ENCODE data around the gene PIP5KL1. TPM values are rescaled to one million over a fixed set of nuclear protein-coding genes. Genes with fewer than 3 reads are reported as not detected.

The PIP5KL1 gene, protein sequence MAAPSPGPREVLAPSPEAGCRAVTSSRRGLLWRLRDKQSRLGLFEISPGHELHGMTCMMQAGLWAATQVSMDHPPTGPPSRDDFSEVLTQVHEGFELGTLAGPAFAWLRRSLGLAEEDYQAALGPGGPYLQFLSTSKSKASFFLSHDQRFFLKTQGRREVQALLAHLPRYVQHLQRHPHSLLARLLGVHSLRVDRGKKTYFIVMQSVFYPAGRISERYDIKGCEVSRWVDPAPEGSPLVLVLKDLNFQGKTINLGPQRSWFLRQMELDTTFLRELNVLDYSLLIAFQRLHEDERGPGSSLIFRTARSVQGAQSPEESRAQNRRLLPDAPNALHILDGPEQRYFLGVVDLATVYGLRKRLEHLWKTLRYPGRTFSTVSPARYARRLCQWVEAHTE
- polyA plus RNA-seq (2014; cell fraction: cytosol; rRNA removed), result 2.1 and 3.6 TPM in 2 replicates
- polyA plus RNA-seq (2014; cell fraction: nucleus; rRNA removed), result 18.2 and 18.8 TPM in 2 replicates

DNA sequence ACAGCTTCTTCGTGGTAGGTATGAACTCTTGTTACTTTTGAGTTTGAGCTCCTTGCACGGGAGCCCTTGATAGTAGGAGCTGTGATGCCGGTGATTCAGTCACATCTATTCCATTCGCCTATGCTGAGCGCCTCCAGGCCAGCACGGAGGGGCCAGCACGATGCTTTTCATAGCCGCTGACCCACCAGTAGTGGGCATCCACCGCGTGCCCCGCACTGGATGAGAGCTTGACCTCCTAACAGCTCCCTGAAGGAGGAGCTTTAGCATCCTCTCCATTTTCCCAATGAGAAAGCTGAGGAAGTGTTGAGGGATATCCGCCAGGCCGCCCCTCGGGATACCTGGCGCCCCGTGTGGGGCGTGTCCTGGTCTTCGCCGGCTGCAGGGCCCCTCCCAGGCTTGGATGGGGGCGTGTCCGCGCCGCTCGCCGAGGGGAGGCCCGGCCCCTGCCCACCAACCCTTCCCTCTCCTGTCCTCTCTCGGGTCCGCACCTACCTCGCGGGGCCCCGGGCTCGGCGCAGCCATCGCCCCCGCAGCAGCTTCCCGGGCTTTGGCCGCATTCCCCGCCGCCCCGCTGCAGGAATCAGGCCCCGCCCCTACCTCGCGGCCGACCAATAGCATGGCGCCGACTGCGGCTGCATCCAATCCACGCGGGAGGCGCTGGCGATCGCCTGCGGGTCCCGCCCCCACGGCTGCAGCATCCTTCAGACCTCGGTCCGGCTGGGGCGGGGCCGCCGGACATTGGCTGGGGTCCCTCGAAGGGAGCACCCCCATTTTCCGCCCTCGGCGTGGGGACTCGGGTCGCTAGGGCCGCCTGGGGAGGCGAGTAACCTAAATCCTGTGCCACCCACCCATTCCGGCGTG, at the start of gene PIP5KL1:
Gene PIP5KL1 (minus strand): TSS at position 547 of the 861 bp plus-strand sequence. CDS start 25 bp downstream, at position 522.
- peak; percentile 88 for DNase-seq (ENCODE audit: low spot score)

DNA sequence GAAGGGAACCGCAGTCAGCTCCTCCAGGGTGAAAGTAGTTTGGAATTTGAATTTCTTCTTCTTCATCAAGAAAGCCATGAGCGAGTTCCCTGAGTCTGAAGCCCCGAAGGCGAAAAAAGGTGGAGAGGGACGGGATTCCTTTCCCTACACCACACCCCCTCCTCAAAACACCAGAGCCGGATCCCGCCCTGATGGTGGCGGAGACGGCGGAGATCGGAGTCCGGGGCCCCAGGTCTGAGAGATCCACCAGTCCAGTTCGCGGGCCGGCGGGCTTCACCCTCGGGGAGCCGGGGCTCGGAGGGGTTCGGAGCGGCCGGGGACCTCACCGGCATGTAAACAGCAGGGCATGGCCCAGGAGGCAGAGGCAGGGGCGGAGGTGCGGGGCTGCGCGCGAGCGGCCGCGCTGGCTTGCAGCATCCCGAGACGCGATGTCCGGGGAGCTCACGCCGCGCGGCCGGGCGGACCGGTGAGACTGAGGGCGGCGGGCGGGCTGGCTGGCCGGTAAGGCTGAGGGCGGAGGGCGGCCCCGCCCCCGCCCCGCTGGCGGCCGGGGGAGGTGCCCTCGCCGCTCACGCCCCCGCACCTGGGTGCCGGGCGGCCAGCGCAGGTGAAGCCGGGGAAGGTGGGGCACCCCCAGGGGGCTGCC, 49.6 kb upstream of the PIP5KL1 start:
- no peak for DNase-seq (ENCODE audit: low spot score)

DNA sequence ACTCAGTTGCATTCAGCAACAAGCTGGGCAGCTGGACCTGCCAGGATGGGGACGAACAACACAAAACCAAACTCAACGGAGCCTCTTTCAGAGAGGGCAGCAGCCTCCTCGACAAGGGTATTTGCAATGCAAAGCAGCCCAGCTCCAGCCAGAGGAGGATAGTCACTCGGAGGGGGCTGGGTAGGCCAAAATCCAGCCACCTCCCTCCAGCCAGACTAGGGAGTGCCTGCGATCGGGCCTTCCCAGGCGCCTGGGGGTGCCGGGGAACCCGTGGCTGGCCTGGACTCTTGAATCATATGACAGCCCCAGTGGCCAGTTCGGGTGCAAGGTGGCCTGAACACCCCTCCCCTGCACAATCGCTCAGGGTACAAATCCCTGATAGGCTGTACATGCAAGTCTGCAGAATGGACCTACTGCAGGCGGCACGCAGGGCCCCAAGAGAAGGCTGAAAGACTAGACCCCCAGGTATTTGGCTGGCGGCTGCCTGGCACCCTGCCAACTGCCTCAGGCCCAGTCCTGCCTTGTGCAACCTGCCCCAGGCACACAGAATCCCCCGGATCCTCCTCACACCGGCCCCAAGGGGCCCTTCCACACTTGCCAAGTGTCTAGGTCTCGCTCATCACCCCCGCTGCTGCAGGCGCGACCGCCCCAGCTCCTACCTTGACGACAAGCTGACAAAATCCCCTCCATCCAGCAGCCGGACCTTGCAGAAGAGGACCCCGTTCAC, 48.9 kb upstream of the PIP5KL1 start:
- no peak for DNase-seq (ENCODE audit: low spot score)

DNA sequence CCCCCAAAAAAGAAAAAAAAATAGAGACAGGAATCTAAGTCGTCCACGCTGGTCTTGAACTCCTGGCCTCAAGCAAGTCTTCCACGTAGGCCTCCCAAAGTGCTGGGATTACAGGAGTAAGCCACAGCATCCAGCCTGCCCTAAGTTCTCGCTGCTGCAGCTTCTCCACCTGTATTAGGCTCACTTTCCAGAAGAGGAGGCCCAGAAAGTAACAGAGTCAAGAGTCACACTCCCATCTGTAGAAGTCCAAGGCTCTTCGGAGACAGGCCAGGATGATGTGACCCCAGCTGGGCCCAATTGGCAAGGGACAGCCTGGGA, 48.4 kb upstream of the PIP5KL1 start:
- DNase-seq (ENCODE audit: low spot score), result no peak

DNA sequence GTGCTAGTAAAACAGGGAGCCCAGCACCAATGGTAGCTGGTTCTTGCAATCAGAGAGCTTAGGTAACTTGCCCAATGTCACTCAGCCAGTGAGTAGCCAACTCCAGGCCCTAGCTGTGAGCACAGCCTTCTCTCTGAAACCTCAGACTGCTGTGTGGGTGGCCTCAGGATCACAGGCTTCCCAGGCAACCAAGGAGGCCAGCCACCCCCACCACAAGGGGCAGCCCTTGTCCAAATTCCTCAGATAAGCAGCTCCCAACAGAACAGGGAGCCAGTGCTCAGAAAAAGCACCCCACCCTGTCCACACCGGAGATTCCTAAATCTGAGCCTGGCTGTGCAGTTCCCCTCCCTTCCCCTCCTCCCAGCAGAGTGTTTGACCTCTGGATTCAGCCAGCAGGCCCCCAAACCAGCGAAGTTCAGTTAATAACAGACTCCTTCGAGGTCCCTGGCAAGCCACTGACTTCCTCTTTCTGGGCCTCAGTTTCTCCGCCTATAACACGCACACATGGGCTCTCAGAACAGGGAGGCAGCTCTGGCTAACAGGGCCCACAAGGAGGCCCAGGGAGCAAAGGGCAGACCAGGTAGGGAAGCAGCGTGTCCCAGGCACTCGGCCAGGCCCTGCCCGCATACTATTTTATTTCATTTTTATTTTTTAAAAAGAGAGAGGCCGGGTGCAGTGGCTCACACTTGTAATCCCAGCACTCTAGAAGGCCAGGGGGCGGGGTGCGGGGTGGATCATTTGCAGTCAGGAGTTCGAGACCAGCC, 47.5 kb upstream of the PIP5KL1 start:
- DNase-seq (ENCODE audit: low spot score), result no peak

DNA sequence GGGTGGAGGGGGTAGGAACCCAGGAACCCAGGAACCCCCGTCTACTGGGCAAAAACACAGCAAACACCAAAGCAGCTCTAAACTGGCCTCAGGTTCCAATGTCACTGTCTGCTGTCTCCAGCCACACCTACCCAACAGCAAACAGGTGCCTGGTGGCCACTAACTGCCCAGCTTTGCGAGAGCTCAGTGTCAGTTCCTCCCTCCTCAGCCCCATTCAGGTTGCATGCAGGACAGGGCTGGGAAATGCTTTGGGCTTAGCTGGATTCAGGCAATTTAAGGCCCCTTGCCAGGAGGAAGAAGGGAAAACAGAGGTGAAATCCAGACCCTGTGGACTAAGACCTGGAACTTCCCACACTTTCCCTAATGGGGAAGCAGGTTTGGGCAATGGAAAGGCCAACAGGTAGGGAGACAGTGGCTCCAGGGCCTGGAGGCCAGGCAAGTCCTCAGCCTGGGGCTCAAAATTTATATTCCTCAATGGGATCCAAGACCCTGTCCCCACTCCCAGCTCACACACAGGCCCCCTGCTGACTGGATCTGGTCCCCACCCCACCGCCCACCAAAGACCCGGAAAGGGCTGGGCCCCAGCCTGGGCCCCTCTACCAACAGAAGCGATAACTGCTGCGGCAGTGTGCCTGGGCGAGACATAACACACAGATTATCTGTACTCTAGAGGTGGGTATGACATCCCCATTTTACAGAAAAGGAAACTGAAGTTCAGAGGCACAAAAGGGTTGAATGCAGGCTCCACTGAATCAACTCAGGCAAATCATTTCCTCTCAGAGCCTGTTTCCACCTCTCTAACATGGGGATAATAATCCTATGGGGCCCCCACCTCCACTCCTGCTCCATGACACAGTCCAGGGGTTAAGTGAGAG, 46.7 kb upstream of the PIP5KL1 start:
- DNase-seq (ENCODE audit: low spot score), result no peak

DNA sequence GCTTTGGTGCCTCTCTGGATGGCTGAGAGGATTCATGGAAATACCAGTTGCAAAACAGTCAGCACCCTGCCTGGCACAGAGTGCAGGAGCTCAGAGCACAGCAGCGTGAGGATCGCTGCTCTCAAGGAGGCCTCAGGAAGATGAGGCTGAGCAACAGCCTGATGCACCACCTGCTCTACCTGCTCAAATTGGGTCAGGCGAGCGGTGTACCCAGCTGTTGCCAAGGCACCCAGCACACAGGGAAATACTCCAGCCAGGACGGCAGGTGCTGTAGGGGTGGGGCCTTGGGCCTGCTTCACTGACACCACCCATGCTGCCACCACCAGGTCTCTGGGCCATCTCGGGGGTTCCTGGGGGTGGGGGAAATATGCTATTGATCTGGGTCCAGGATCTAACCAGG, 45.9 kb upstream of the PIP5KL1 start:
- no peak for DNase-seq (ENCODE audit: low spot score)

DNA sequence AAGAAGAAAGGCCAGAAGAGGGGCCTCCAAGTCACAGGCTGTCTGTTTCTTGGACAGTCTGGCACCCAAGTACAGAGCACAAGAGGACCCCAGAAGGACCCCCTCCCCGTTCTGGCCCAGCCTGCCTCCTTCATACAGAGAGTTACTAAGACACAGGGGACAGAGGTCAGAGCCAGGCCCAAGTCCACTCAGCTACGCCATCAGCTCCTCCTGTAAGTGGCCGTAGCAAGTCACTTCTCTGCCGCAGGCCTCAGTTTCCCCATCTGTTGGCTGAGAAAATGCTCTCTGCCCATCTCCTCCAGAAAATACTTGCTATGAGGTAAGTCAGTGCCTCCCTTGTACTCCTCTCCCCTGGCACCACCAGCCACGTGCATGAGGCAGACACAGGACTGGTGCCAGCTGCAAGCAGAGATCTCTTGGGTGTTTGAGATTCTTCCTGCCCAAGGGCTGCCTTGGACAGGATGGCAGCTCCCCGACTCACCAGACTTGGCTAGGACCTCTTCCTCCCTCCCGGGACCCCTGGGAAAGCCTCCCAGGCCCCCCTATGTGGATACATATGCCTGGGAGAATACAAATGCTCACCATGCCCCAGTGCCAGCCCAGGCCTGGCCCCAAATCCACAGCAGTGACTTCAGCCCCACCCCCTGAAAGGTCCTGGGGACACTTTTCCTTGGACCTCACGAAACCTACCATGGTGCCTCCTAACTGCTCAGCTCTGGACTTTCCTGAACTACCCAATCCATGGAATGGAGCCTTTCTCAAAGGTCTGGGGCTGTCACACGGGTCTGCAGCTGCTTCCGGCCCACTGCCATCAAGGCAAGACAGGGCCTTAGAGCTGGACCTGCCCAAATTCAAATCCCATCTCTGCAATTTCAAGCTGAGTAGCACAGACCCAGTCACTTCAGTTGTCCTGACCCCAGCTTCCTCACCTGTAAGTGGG, 45.1 kb upstream of the PIP5KL1 start:
- no peak for DNase-seq (ENCODE audit: low spot score)

DNA sequence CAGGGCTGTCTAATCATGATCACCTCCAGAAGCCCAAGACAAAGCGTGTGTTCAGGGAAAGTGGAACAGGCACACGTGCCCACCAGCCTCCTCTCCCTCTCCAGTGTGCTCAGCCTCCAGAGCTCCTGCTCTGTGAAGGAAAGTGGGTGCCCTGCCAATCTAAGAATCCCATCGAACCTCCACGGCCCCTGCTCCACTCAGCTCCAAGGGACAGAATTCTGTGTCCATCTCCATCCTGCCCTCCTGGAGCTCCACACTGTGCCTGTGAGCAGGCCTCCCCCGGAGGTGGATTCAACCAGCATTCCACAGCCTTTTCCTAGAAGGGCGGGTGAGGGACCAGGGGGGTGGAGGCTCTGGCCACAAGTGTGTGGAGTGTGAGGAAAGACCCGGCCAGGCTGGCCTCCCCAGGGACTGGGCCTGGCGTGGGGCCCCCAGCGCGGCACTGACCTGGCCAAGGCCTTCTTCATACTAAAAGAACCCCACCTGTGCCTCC, 44.2 kb upstream of the PIP5KL1 start:
- no peak for DNase-seq (ENCODE audit: low spot score)

DNA sequence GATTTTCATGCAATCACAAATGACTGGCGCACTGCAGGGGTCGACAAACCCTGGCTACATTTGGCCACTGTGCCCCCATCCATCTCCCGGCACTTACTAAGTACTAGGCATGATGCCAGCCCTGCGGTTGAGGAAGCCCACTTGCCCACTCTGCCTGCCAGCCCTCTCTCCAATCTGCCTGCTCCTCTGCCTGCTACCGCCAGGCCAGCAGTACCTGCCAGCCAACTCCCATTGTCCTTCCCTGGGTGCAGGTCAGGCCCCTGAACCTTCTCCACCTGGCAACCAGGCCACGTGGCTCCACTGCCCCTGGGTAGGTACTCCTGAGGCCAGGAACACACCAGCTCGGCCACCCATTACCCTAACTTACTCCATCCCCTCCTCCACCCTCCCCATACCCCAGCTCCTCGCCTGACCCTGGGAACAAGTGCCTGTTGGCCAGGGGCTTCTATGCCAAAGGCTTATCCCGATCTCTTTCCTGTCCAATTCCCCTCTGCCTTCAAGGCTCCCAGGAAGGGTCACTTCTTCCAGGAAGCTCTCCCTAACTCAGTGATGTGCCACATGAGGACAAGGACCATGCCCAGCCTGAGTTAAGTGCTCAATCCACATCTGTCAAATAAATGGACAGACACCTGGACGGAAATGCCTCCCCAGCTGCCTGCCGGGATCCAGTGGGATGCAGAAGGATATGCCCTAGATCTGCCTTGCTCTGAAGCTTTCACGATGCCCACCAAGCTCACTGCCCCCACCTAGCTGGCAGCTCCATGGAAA, 43.6 kb upstream of the PIP5KL1 start:
- DNase-seq (ENCODE audit: low spot score), result no peak

DNA sequence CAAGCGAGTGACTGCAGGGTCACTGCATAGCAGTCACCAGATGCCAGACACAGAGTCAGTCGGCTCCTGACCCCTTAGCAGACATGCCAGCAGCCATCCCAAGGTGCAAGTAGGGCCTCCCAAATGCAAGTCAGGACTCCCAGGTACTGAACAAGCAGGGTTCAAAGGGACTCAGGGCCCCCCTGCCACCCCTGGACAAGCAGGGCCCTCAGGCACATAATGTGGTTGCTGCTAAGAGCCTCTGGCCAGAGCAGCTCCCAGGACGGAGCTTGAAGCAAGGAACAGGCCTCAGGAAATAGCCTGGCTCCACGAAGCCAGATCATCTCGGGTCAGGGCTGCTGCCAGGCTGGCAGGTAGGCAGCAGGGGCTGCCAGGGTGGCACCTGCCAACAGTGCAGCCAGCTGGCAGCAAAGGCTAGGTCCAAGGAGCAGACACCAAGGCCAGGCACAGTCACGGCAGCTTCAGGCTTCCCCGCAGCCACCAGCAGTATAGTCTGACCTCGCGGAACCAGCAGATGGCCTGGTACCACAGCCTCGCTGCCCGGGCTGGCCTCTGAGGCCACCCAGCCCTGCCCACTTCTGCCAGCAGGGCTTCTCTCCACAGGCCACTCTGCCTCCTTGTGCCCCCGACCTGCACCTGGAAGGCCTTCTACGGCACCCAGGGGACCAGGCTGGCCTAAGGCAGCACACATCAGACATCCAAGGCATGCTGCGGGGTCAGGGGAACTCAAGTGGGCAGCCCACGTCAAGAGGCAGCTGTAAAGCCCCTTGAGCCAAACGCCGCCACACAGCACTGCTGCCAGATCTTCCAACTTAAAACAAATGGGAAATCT, 42.8 kb upstream of the PIP5KL1 start:
- DNase-seq (ENCODE audit: low spot score), result no peak

DNA sequence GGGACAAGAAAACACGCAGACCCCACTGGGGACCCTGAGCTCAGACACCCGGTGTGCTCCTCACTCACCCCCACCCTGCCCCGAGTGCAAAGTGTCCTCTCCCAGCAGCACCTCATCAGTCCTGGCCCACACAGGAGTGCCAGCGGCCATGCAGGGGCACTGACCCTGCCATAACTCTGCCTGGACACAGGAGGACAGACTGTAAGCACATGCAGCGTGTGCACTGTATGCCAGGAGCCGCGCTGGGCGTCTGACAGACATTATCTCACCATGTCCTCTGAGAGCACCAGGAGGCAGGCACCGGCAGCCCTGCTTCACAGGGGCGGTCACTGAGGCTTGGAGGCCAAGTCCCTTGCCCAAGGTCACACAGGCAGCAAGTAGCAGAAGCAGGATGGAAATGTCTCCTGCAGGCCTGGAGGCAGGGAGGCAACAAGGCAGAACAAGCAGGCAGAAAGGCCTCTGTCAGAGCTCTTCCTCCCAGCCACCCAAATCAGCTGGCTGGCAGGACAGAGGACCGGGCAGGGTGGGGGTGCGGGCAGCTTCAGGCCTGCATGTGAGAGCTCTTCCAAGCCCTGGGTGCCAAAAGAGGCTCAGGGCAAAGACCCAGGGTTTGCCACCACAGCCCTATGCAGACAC, 41.8 kb upstream of the PIP5KL1 start:
- no peak for DNase-seq (ENCODE audit: low spot score)

DNA sequence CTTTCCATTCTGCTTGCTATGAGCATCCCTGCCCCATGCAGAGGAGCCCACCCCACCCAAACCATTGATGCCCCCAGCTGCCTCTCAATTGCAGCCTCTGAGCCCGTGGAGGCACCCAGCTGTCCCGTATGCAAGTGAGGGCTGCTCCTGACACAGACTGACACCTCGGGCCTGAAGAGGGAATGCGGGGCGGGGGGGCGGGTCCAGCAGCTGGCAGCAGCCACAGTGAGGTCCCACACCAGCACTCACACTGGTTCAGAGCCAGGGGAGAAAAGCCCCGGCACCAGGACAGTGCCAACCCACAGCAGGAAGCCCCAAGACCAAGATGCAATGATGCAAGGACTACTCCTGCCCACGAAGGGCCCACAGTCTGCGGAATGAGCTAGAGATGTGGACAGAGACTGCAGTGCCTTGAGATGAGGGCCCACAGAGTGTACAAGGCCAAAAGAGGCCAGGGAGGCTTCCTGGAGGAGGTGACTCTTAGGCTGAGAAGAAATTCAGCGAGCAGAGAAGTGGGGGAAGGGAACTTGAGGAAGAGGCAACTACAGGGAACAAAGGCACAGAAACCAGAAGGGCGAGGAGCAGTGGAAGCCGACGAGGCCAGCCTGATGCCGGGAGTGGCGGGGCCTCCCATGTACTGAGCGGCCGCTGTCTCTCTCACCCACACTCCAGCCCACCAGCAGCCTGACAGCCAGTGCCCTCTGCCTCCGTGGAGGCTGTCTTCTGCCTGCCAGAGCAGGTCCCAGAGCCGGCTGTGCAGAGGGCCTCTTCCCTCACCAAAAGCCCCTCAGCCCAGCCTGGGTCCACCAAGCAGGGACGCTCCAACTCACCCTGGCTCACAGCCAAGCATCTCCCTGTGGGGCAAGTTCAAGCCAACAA, 41.0 kb upstream of the PIP5KL1 start:
- no peak for DNase-seq (ENCODE audit: low spot score)

DNA sequence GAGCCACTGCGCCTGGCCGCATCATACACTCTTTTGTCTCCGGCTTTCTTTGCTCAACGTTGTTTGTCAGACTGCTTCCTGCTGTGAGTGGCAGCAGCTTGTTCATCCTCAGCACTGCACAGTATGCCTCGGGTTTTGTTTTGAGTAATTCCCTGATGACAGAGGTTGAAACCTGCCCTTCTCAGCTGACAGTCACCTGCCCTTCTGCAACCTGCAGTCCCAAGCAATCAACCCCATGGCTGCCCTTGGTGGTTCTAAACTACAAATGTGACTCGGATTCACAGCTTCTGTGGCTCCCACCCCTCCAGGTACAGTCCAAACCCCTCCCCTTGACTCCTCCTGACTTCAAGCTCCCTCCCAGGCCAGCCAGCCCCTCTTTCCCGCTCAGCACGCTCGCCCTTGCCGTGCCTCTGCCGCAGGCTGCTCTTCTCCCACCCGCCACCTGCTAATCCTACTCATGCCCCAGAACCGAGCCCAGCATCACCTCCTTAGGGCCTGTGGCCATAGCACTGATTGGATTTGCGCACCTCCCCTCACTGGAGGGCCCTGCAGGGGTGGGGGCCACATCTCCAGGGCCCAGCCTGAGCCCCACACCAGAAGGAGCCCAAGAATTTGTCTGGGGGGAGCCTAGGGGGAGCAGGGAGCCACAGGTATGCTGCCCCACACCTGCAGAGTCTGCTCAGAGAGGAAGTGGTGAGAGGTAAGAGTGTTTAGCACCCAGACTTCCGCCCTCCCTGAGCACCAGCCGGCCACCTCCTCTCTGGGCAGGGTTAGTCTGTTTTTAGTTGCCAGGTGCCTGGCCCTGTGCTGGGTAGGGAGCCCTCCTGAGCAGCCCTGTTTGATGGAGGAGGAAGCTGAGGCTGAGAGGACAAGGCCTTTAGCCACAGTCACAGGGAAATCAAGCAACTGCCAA, 40.1 kb upstream of the PIP5KL1 start:
- DNase-seq (ENCODE audit: low spot score), result no peak

All from SK-N-DZ (cell line).